Thyroid gland (tissue), 4 donors: Measurements from ENCODE around the gene OTOG.
"Not testable (repeated sequence)": the region's sequence is repeated elsewhere in the genome, so short reads cannot be mapped to it uniquely, and the experiment has no call there.

Experiments used
- POLR2A ChIP-seq, 2 donors: fragments of 450-650 bp; IDR thresholded peaks; one replicate each; pipeline ENCODE4 v1.6.1; 2017; ENCODE audit warnings: antibody characterized with exemption in 2 of 2, mild to moderate bottlenecking in 2 of 2, moderate library complexity in 1 of 2
- TF ChIP-seq, protein P1 (sequence below), 6 experiments: fragments of 200-600 bp in 3 of 6; fragments of 450-650 bp in 3 of 6; sonication (generic) in 3 of 6; IDR thresholded peaks; one replicate each; pipeline ENCODE4 v1.5.1; 2016 to 2019; ENCODE audit warnings: antibody characterized with exemption in 6 of 6, mild to moderate bottlenecking in 2 of 6, inconsistent platforms in 1 of 6, moderate library complexity in 1 of 6

GRCh38 chr11:17622711-17623110 lies 75.7 kb downstream of the OTOG start:
- TF ChIP-seq, protein P1, sequence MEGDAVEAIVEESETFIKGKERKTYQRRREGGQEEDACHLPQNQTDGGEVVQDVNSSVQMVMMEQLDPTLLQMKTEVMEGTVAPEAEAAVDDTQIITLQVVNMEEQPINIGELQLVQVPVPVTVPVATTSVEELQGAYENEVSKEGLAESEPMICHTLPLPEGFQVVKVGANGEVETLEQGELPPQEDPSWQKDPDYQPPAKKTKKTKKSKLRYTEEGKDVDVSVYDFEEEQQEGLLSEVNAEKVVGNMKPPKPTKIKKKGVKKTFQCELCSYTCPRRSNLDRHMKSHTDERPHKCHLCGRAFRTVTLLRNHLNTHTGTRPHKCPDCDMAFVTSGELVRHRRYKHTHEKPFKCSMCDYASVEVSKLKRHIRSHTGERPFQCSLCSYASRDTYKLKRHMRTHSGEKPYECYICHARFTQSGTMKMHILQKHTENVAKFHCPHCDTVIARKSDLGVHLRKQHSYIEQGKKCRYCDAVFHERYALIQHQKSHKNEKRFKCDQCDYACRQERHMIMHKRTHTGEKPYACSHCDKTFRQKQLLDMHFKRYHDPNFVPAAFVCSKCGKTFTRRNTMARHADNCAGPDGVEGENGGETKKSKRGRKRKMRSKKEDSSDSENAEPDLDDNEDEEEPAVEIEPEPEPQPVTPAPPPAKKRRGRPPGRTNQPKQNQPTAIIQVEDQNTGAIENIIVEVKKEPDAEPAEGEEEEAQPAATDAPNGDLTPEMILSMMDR (IDR thresholded peaks at IDR 0.05), result not testable (repeated sequence)
- not testable (repeated sequence) for TF ChIP-seq POLR2A (IDR thresholded peaks at IDR 0.05)
